Stimulated activated effector memory CD8-positive, alpha-beta T cell treated with anti-CD3 and anti-CD28 coated beads, Interleukin-12 subunit alpha, Interleukin-12 subunit beta, amount 100 ng/mL, for 72 hours (primary cell): ENCODE results near the gene KRTAP5-3.
"Not testable (repeated sequence)": the region's sequence is repeated elsewhere in the genome, so short reads cannot be mapped to it uniquely, and the experiment has no call there.

Source experiments
- ATAC-seq: fragments of 150-1000 bp; cut with Tn5 transposase; 2 replicates; pipeline ENCODE4 v1.10.0; 2021
- DNase-seq, 2 donors: peaks; one replicate each; pipeline ENCODE4 v3.0.0; 2021 to 2022; ENCODE audit warnings: low spot score in 2 of 2
- H3K27ac Mint-ChIP-seq: one replicate; pipeline ENCODE4 v1.8.0; 2022; ENCODE audit warnings: mild to moderate bottlenecking, mixed read lengths
- H3K36me3 Mint-ChIP-seq: one replicate; pipeline ENCODE4 v1.8.0; 2022; ENCODE audit warnings: mild to moderate bottlenecking, mixed read lengths
- H3K4me1 Mint-ChIP-seq: one replicate; pipeline ENCODE4 v1.8.0; 2022; ENCODE audit warnings: mixed read lengths
- H3K4me3 Mint-ChIP-seq: one replicate; pipeline ENCODE4 v1.8.0; 2022; ENCODE audit warnings: mild to moderate bottlenecking, mixed read lengths
- H3K9me3 Mint-ChIP-seq: one replicate; pipeline ENCODE4 v1.8.0; 2022; ENCODE audit warnings: mixed read lengths

Gene KRTAP5-3

GRCh38 chr11:1584661-1585370 is 23.4 kb downstream of the KRTAP5-3 start, which contains the start of gene KRTAP5-1:
Gene KRTAP5-1, minus strand, starts transcription at chr11:1585283. Its CDS starts 34 bp downstream, at chr11:1585249.
- Mint-ChIP-seq H3K27ac (peak within 1 kb of the TSS; percentile 40), H3K4me1 (peaks cover 23% of the 10 kb centered on the region)
- H3K4me3 Mint-ChIP-seq, H3K9me3 Mint-ChIP-seq, H3K36me3 Mint-ChIP-seq, ATAC-seq, DNase-seq: not testable (repeated sequence)

- not testable (repeated sequence) for H3K36me3 Mint-ChIP-seq, H3K4me1 Mint-ChIP-seq, H3K27ac Mint-ChIP-seq, DNase-seq, H3K9me3 Mint-ChIP-seq, ATAC-seq, H3K4me3 Mint-ChIP-seq
These were observed 25.4 kb downstream of the KRTAP5-3 start for GRCh38 chr11:1582909-1583308.

- no peaks in the 10 kb centered on the region for H3K9me3 Mint-ChIP-seq
- no peak for ATAC-seq
- H3K27ac Mint-ChIP-seq = no peak overlapping the region
- no peak overlapping the region for H3K4me3 Mint-ChIP-seq
- peaks cover 10% of the 10 kb centered on the region for H3K4me1 Mint-ChIP-seq
- DNase-seq = no peak
- no peaks in the 10 kb centered on the region for H3K36me3 Mint-ChIP-seq
These were observed 26.3 kb downstream of the KRTAP5-3 start for GRCh38 chr11:1581976-1582375.

GRCh38 chr11:1576825-1577224 is 31.4 kb downstream of the KRTAP5-3 start:
- no peaks in the 10 kb centered on the region for H3K36me3 Mint-ChIP-seq
- no peak overlapping the region for H3K27ac Mint-ChIP-seq
- ATAC-seq = no peak
- no peaks in the 10 kb centered on the region for H3K9me3 Mint-ChIP-seq
- peaks cover 7% of the 10 kb centered on the region for H3K4me1 Mint-ChIP-seq
- no peak for DNase-seq
- H3K4me3 Mint-ChIP-seq = no peak overlapping the region

- H3K9me3 Mint-ChIP-seq, H3K27ac Mint-ChIP-seq, H3K36me3 Mint-ChIP-seq, H3K4me1 Mint-ChIP-seq, DNase-seq, ATAC-seq: not testable (repeated sequence)
- H3K4me3 Mint-ChIP-seq = peak overlapping the region; percentile 29
These were observed 32.5 kb downstream of the KRTAP5-3 start for GRCh38 chr11:1575756-1576155.

- Mint-ChIP-seq H3K27ac (no peak overlapping the region), H3K36me3 (no peaks in the 10 kb centered on the region), H3K4me1 (peaks cover 10% of the 10 kb centered on the region), H3K9me3 (no peaks in the 10 kb centered on the region), H3K4me3 (peak overlapping the region; percentile 29)
- ATAC-seq (no peak), DNase-seq (no peak)
These were observed 33.4 kb downstream of the KRTAP5-3 start for GRCh38 chr11:1574933-1575242.

GRCh38 chr11:1574238-1574932 is 33.9 kb downstream of the KRTAP5-3 start:
- peak; percentile 65 for ATAC-seq
- Mint-ChIP-seq H3K4me3 (peak overlapping the region; percentile 74), H3K36me3 (peaks cover 4% of the 10 kb centered on the region), H3K9me3 (no peaks in the 10 kb centered on the region), H3K27ac (no peak overlapping the region), H3K4me1 (peaks cover 15% of the 10 kb centered on the region)
- DNase-seq = peak; percentile 74 to 81

GRCh38 chr11:1573903-1574237 is 34.4 kb downstream of the KRTAP5-3 start:
- peak in 1 of 2 donors; percentile 68 for DNase-seq
- Mint-ChIP-seq H3K36me3 (peaks cover 5% of the 10 kb centered on the region), H3K4me1 (peaks cover 20% of the 10 kb centered on the region), H3K27ac (peak overlapping the region; percentile 77), H3K4me3 (peak overlapping the region; percentile 74), H3K9me3 (no peaks in the 10 kb centered on the region)
- ATAC-seq = no peak

- Mint-ChIP-seq H3K9me3 (no peaks in the 10 kb centered on the region), H3K4me1 (peaks cover 26% of the 10 kb centered on the region), H3K27ac (peak overlapping the region; percentile 77), H3K4me3 (peak overlapping the region; percentile 74), H3K36me3 (peaks cover 5% of the 10 kb centered on the region)
- DNase-seq (peak in 1 of 2 donors; percentile 68), ATAC-seq (peak; percentile 1)
These were observed 35.0 kb downstream of the KRTAP5-3 start for GRCh38 chr11:1573077-1573902.

GRCh38 chr11:1572197-1573076 is 35.8 kb downstream of the KRTAP5-3 start, which contains the start of gene DUSP8:
Gene DUSP8, minus strand, starts transcription at chr11:1572271. Its CDS starts 6,445 bp downstream, at chr11:1565826.
- DNase-seq (peak; percentile 92 to 93), ATAC-seq (peak; percentile 77)
- peak within 1 kb of the TSS; percentile 74 for H3K4me3 Mint-ChIP-seq
- H3K9me3 Mint-ChIP-seq = no peaks in the 10 kb centered on the region
- peaks cover 5% of the 10 kb centered on the region for H3K36me3 Mint-ChIP-seq
- peaks cover 26% of the 10 kb centered on the region for H3K4me1 Mint-ChIP-seq
- peak within 1 kb of the TSS; percentile 37 for H3K27ac Mint-ChIP-seq

- DNase-seq = no peak
- peak; percentile 11 for ATAC-seq
- Mint-ChIP-seq H3K36me3 (peaks cover 5% of the 10 kb centered on the region), H3K4me1 (peaks cover 26% of the 10 kb centered on the region), H3K9me3 (no peaks in the 10 kb centered on the region), H3K27ac (no peak overlapping the region), H3K4me3 (no peak overlapping the region)
These were observed 36.5 kb downstream of the KRTAP5-3 start for GRCh38 chr11:1571760-1572196.

- ATAC-seq = no peak
- Mint-ChIP-seq H3K9me3 (no peaks in the 10 kb centered on the region), H3K4me3 (peak overlapping the region; percentile 53), H3K27ac (peak overlapping the region; percentile 37), H3K36me3 (peaks cover 5% of the 10 kb centered on the region), H3K4me1 (peaks cover 26% of the 10 kb centered on the region)
- DNase-seq = no peak
These were observed 37.1 kb downstream of the KRTAP5-3 start for GRCh38 chr11:1570896-1571759.

- peaks cover 5% of the 10 kb centered on the region for H3K36me3 Mint-ChIP-seq
- H3K9me3 Mint-ChIP-seq = no peaks in the 10 kb centered on the region
- no peak for DNase-seq
- H3K4me3 Mint-ChIP-seq = peak overlapping the region; percentile 53
- ATAC-seq = no peak
- peak overlapping the region; percentile 37 for H3K27ac Mint-ChIP-seq
- H3K4me1 Mint-ChIP-seq = peaks cover 26% of the 10 kb centered on the region
These were observed 37.8 kb downstream of the KRTAP5-3 start for GRCh38 chr11:1570531-1570895.

GRCh38 chr11:1570001-1570453 is 38.2 kb downstream of the KRTAP5-3 start:
- Mint-ChIP-seq H3K36me3 (peaks cover 5% of the 10 kb centered on the region), H3K4me3 (peak overlapping the region; percentile 53), H3K4me1 (peaks cover 26% of the 10 kb centered on the region), H3K27ac (no peak overlapping the region), H3K9me3 (no peaks in the 10 kb centered on the region)
- ATAC-seq = no peak
- DNase-seq = no peak
